Thoracic aorta (tissue), 2 donors: ENCODE measurements around the gene PSD2. TPM values are rescaled to one million over a fixed set of nuclear protein-coding genes. Genes with fewer than 3 reads are reported as not detected.

ENCODE experiments used
- ATAC-seq: fragments of 150-250 bp; one replicate; pipeline ENCODE4 v1.8.0; 2017; ENCODE audit warnings: low read depth; ENCODE audit not compliant: insufficient number of reproducible peaks, low FRiP score
- DNase-seq: peaks from one replicate; pipeline ENCODE4 v3.0.0-alpha.2; 2020; ENCODE audit warnings: low spot score
- H3K27ac ChIP-seq, 2 donors: fragments of 200-600 bp; sonication (generic); 1 replicate in 1 of 2; 2 replicates in 1 of 2; pipeline ENCODE4 v1.5.1; 2016; ENCODE audit warnings: mild to moderate bottlenecking in 2 of 2, moderate library complexity in 2 of 2
- H3K27me3 ChIP-seq: fragments of 200-600 bp; sonication (generic); replicated peaks from 2 replicates; pipeline ENCODE4 v1.6.0; 2016; ENCODE audit warnings: mild to moderate bottlenecking; ENCODE audit not compliant: insufficient read depth
- H3K36me3 ChIP-seq: fragments of 200-600 bp; sonication (generic); one replicate; pipeline ENCODE4 v1.5.1; 2016
- H3K4me1 ChIP-seq, 2 donors: fragments of 200-600 bp; sonication (generic); 1 replicate in 1 of 2; 2 replicates in 1 of 2; pipeline versions ENCODE4 v1.5.1 to v1.6.0; 2016; ENCODE audit warnings: low read depth in 2 of 2, mild to moderate bottlenecking in 1 of 2; ENCODE audit not compliant: control insufficient read depth in 1 of 2
- H3K4me3 ChIP-seq: fragments of 200-600 bp; sonication (generic); 2 replicates; pipeline ENCODE4 v1.5.1; 2016; ENCODE audit warnings: mild to moderate bottlenecking
- H3K9me3 ChIP-seq: fragments of 200-600 bp; sonication (generic); 2 replicates; pipeline ENCODE4 v1.5.1; 2016
- CTCF ChIP-seq: fragments of 200-600 bp; sonication (generic); IDR thresholded peaks from one replicate; pipeline ENCODE4 v1.5.1; 2019; ENCODE audit warnings: antibody characterized with exemption
- total RNA-seq, 2 donors: library from RNA; depleted of rRNA; stranded (reverse); fragments of >200 nt; gene quantifications; one replicate each; pipeline versions ENCODE4 v1.1.0 to v1.2.3, GENCODE V29; 2016

PSD2 gene
- total RNA-seq, 2 donors from 2014 or later, result 0.14 to 0.41 TPM

- Histone ChIP-seq H3K36me3 (no peaks in the 10 kb centered on the region), H3K27ac (no peak overlapping the region), H3K9me3 (no peaks in the 10 kb centered on the region), H3K4me3 (no peak overlapping the region), H3K4me1 (no peaks in the 10 kb centered on the region), H3K27me3 (no peaks in the 10 kb centered on the region)
- DNase-seq (no peak), ATAC-seq (no peak)
- TF ChIP-seq CTCF, result no peak
Measured at GRCh38 chr5:139810341-139811273, 15.0 kb downstream of the PSD2 start.

DNA sequence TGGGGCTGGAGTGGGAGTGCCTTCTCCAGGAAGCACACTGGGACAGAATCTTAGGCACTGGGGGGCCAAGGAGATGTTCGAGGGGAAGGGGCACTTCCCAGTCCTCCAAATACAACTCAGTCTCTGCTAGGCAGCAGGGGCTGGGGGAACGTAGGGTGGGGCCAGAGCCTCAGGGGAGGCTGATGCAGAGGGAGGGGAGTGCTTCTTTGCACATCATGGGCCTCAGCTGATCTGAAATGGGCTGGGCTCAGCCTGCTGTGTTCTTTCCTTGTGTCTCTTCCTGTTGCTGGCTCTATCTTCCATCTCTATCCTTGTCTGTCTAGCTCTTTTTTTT, 15.6 kb downstream of the PSD2 start:
- Histone ChIP-seq H3K36me3 (no peaks in the 10 kb centered on the region), H3K27ac (no peak overlapping the region), H3K4me1 (no peaks in the 10 kb centered on the region), H3K27me3 (no peaks in the 10 kb centered on the region), H3K9me3 (no peaks in the 10 kb centered on the region), H3K4me3 (no peak overlapping the region)
- ATAC-seq (no peak), DNase-seq (no peak)
- TF ChIP-seq CTCF, result no peak

- H3K27me3 ChIP-seq, result no peaks in the 10 kb centered on the region
- no peak overlapping the region for H3K4me3 ChIP-seq
- no peaks in the 10 kb centered on the region for H3K9me3 ChIP-seq
- no peak for DNase-seq
- TF ChIP-seq CTCF, result no peak
- no peaks in the 10 kb centered on the region for H3K4me1 ChIP-seq
- H3K36me3 ChIP-seq, result no peaks in the 10 kb centered on the region
- no peak for ATAC-seq
- H3K27ac ChIP-seq, result no peak overlapping the region
Measured at GRCh38 chr5:139812323-139812722, 16.7 kb downstream of the PSD2 start.

- Histone ChIP-seq H3K36me3 (no peaks in the 10 kb centered on the region), H3K4me3 (no peak overlapping the region), H3K4me1 (no peaks in the 10 kb centered on the region), H3K27ac (no peak overlapping the region), H3K27me3 (no peaks in the 10 kb centered on the region), H3K9me3 (no peaks in the 10 kb centered on the region)
- no peak for DNase-seq
- ATAC-seq, result no peak
- no peak for TF ChIP-seq CTCF
Measured at GRCh38 chr5:139812836-139813805, 17.5 kb downstream of the PSD2 start.

DNA sequence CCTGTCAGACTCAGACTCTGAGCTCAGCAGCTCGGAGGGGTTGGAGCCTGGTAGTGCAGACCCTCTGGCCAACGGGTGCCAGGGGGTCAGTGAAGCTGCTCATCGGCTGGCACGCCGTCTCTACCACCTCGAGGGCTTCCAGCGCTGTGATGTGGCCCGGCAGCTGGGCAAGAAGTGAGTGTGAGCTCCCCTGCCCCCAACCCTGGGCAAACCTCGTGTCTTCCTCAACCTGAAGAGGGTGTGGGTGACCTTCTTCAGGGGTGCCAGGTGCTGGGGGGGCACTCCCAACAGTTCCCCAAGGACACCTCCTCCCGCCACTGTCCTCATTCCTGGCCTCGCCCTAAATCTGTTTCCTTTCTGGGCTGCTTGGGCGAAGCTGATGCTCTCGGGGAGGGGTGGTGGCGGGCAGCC, 18.6 kb downstream of the PSD2 start:
- ATAC-seq (no peak), DNase-seq (no peak)
- H3K36me3 ChIP-seq, result no peaks in the 10 kb centered on the region
- no peak overlapping the region for H3K4me3 ChIP-seq
- H3K27me3 ChIP-seq, result no peaks in the 10 kb centered on the region
- TF ChIP-seq CTCF, result no peak
- no peaks in the 10 kb centered on the region for H3K9me3 ChIP-seq
- H3K4me1 ChIP-seq, result no peaks in the 10 kb centered on the region
- no peak overlapping the region for H3K27ac ChIP-seq
